HL-60 (cell line): ENCODE measurements around the gene ZBTB40.

Source experiments
- DNase-seq, 2 experiments: peaks; one replicate each; pipeline ENCODE4 v3.0.0-alpha.2; 2010 to 2020; ENCODE audit warnings: low read depth in 1 of 2, low spot score in 1 of 2
- H3K27ac ChIP-seq: fragments of 250-450 bp; sonication (Bioruptor Pico); replicated peaks from 2 replicates; pipeline ENCODE4 v1.5.1; 2020; ENCODE audit warnings: mild to moderate bottlenecking, moderate library complexity
- H3K27me3 ChIP-seq: fragments of 250-450 bp; sonication (Bioruptor Pico); 2 replicates; pipeline ENCODE4 v1.5.1; 2021; ENCODE audit warnings: mild to moderate bottlenecking, moderate library complexity; ENCODE audit not compliant: insufficient read depth, poor library complexity, severe bottlenecking
- H3K4me3 ChIP-seq: replicated peaks from 2 replicates; pipeline ENCODE4 v1.5.1; 2011; ENCODE audit warnings: mild to moderate bottlenecking, control low read depth, low read length; ENCODE audit not compliant: insufficient read depth
- CTCF ChIP-seq: IDR thresholded peaks from one replicate; pipeline ENCODE4 v1.5.1; 2011; ENCODE audit warnings: low read length, control low read depth, inconsistent platforms; ENCODE audit not compliant: insufficient read depth
- GABPA ChIP-seq: IDR thresholded peaks from 2 replicates; pipeline ENCODE4 v1.6.1; 2012; ENCODE audit warnings: low read depth
- POLR2AphosphoS5 ChIP-seq: IDR thresholded peaks from 2 replicates; pipeline ENCODE4 v1.6.1; 2012; ENCODE audit warnings: low read depth
- REST ChIP-seq: IDR thresholded peaks from 2 replicates; pipeline ENCODE4 v1.6.1; 2012; ENCODE audit warnings: low read depth; ENCODE audit not compliant: insufficient replicate concordance
- SPI1 ChIP-seq: IDR thresholded peaks from 2 replicates; pipeline ENCODE4 v1.6.1; 2012; ENCODE audit warnings: low read depth, mild to moderate bottlenecking, borderline replicate concordance

The ZBTB40 gene

GRCh38 chr1:22457836-22458235 is 6.2 kb downstream of the ZBTB40 start:
- Histone ChIP-seq H3K27me3 (no peaks in the 10 kb centered on the region), H3K27ac (no peak overlapping the region), H3K4me3 (no peak overlapping the region)
- no peak for DNase-seq
- TF ChIP-seq SPI1 = no peak
- TF ChIP-seq REST = no peak
- TF ChIP-seq CTCF = no peak
- TF ChIP-seq POLR2AphosphoS5 = no peak
- no peak for TF ChIP-seq GABPA

GRCh38 chr1:22461100-22461499 is 9.4 kb downstream of the ZBTB40 start:
- DNase-seq = no peak
- no peak overlapping the region for H3K27ac ChIP-seq
- TF ChIP-seq GABPA (no peak), SPI1 (no peak), CTCF (no peak), REST (no peak), POLR2AphosphoS5 (no peak)
- H3K27me3 ChIP-seq = no peaks in the 10 kb centered on the region
- no peak overlapping the region for H3K4me3 ChIP-seq

- Histone ChIP-seq H3K27me3 (no peaks in the 10 kb centered on the region), H3K27ac (no peak overlapping the region), H3K4me3 (no peak overlapping the region)
- no peak for DNase-seq
- no peak for TF ChIP-seq POLR2AphosphoS5
- peak; percentile 70; the same call in 1 of the 2 replicates for TF ChIP-seq SPI1
These were observed 10.3 kb downstream of the ZBTB40 start for GRCh38 chr1:22461678-22462527.

- TF ChIP-seq CTCF = no peak
- no peak for TF ChIP-seq REST
- TF ChIP-seq SPI1 = no peak
- no peak for TF ChIP-seq POLR2AphosphoS5
- no peak for TF ChIP-seq GABPA
- Histone ChIP-seq H3K4me3 (no peak overlapping the region), H3K27ac (no peak overlapping the region)
These were observed 11.3 kb downstream of the ZBTB40 start for GRCh38 chr1:22462928-22463327.

More at GRCh38 chr1:22462928-22463327, 11.3 kb downstream of the ZBTB40 start:
- no peaks in the 10 kb centered on the region for H3K27me3 ChIP-seq
- no peak for DNase-seq
